WTC11 (cell line): Measurements from ENCODE around the gene NEMP1. TPM values are rescaled to one million over a fixed set of nuclear protein-coding genes. Genes with fewer than 3 reads are reported as not detected.

ENCODE experiments used
- ATAC-seq: fragments of 200-7000 bp; cut with Tn5 transposase; 2 replicates; pipeline ENCODE4 v1.10.0; 2021; ENCODE audit warnings: mild to moderate bottlenecking, moderate library complexity
- CTCF ChIA-PET: fragments of 300-600 bp; sonication (Branson Sonifier 250); formaldehyde crosslinking; loops from one replicate; lab custom pipeline; 2021; ENCODE audit warnings: antibody characterized with exemption; lab: Charles Lee
- POLR2A ChIA-PET: fragments of 350-600 bp; sonication (Branson Sonifier 250); formaldehyde crosslinking; loops from one replicate; lab custom pipeline; 2021; ENCODE audit warnings: antibody characterized with exemption; lab: Charles Lee
- DNase-seq: peaks from one replicate; pipeline ENCODE4 v3.0.0; 2021; ENCODE audit warnings: low spot score
- H3K27ac Mint-ChIP-seq: 2 replicates; pipeline ENCODE4 v1.8.0; 2021; ENCODE audit warnings: mixed read lengths
- H3K27me3 Mint-ChIP-seq: 2 replicates; pipeline ENCODE4 v1.8.0; 2021; ENCODE audit warnings: low read depth, mild to moderate bottlenecking, moderate library complexity, mixed read lengths
- H3K36me3 Mint-ChIP-seq: 2 replicates; pipeline ENCODE4 v1.8.0; 2021; ENCODE audit warnings: mixed read lengths
- H3K4me1 Mint-ChIP-seq: 2 replicates; pipeline ENCODE4 v1.8.0; 2022; ENCODE audit warnings: mixed read lengths
- H3K4me3 Mint-ChIP-seq: 2 replicates; pipeline ENCODE4 v1.8.0; 2021; ENCODE audit warnings: mild to moderate bottlenecking, moderate library complexity, mixed read lengths
- H3K9me3 Mint-ChIP-seq: 2 replicates; pipeline ENCODE4 v1.8.0; 2021; ENCODE audit warnings: mixed read lengths
- ETV6 ChIP-seq: sonication (generic); formaldehyde crosslinking; IDR thresholded peaks from 2 replicates; pipeline ENCODE4 v1.8.1; 2022; ENCODE audit warnings: mild to moderate bottlenecking, missing genetic modification reagents
- HMGXB4 ChIP-seq: sonication (generic); formaldehyde crosslinking; IDR thresholded peaks from 2 replicates; pipeline ENCODE4 v1.8.1; 2023; ENCODE audit warnings: mild to moderate bottlenecking, moderate library complexity, missing genetic modification reagents
- JAZF1 ChIP-seq: fragments of 250-450 bp; sonication (Bioruptor Pico); IDR thresholded peaks from 2 replicates; pipeline ENCODE4 v1.9.0; 2021; ENCODE audit warnings: moderate library complexity, mild to moderate bottlenecking, inconsistent platforms
- KAT7 ChIP-seq: sonication (generic); formaldehyde crosslinking; IDR thresholded peaks from 2 replicates; pipeline ENCODE4 v1.8.1; 2023; ENCODE audit warnings: missing genetic modification reagents, mild to moderate bottlenecking, borderline replicate concordance
- MAX ChIP-seq: sonication (generic); formaldehyde crosslinking; IDR thresholded peaks from 2 replicates; pipeline ENCODE4 v1.8.0; 2022; ENCODE audit warnings: mild to moderate bottlenecking, missing genetic modification reagents
- MLX ChIP-seq: sonication (generic); formaldehyde crosslinking; IDR thresholded peaks from 2 replicates; pipeline ENCODE4 v1.8.1; 2023; ENCODE audit warnings: mild to moderate bottlenecking, missing genetic modification reagents, moderate library complexity
- NFATC4 ChIP-seq: fragments of 250-450 bp; sonication (Bioruptor Pico); IDR thresholded peaks from 2 replicates; pipeline ENCODE4 v1.9.0; 2021; ENCODE audit warnings: mild to moderate bottlenecking
- NR3C1 ChIP-seq: sonication (generic); formaldehyde crosslinking; conservative IDR thresholded peaks from 2 replicates; pipeline ENCODE4 v1.8.1; 2023; ENCODE audit warnings: low read depth, mild to moderate bottlenecking, missing genetic modification reagents
- SOX15 ChIP-seq: fragments of 250-450 bp; sonication (Bioruptor Pico); IDR thresholded peaks from 2 replicates; pipeline ENCODE4 v1.9.0; 2021; ENCODE audit warnings: mild to moderate bottlenecking
- SP1 ChIP-seq: sonication (generic); formaldehyde crosslinking; conservative IDR thresholded peaks from 2 replicates; pipeline ENCODE4 v1.8.1; 2022; ENCODE audit warnings: missing genetic modification reagents
- STAT6 ChIP-seq: sonication (generic); formaldehyde crosslinking; conservative IDR thresholded peaks from 2 replicates; pipeline ENCODE4 v1.8.1; 2023; ENCODE audit warnings: mild to moderate bottlenecking, low read depth, missing genetic modification reagents, moderate library complexity
- ZBTB21 ChIP-seq: sonication (generic); formaldehyde crosslinking; IDR thresholded peaks from 2 replicates; pipeline ENCODE4 v1.8.1; 2023; ENCODE audit warnings: mild to moderate bottlenecking, missing genetic modification reagents, borderline replicate concordance
- ZNF121 ChIP-seq: sonication (generic); formaldehyde crosslinking; IDR thresholded peaks from 2 replicates; pipeline ENCODE4 v1.8.0; 2023; ENCODE audit warnings: missing genetic modification reagents
- ZNF416 ChIP-seq: fragments of 250-450 bp; sonication (Bioruptor Pico); IDR thresholded peaks from 2 replicates; pipeline ENCODE4 v1.9.0; 2021; ENCODE audit warnings: mild to moderate bottlenecking, inconsistent platforms
- ZNF532 ChIP-seq: fragments of 250-450 bp; sonication (Bioruptor Pico); IDR thresholded peaks from 2 replicates; pipeline ENCODE4 v1.9.0; 2021; ENCODE audit warnings: mild to moderate bottlenecking, borderline replicate concordance
- total RNA-seq: library from RNA; stranded (reverse); gene quantifications from 3 replicates; pipeline ENCODE4 v1.2.3, GENCODE V29; 2021
- TF ChIP-seq, protein P1 (sequence below): sonication (generic); formaldehyde crosslinking; IDR thresholded peaks from 2 replicates; pipeline ENCODE4 v1.8.1; 2023; ENCODE audit warnings: mild to moderate bottlenecking, missing genetic modification reagents, borderline replicate concordance
- TF ChIP-seq, protein P2 (sequence below): sonication (generic); formaldehyde crosslinking; IDR thresholded peaks from 2 replicates; pipeline ENCODE4 v1.8.0; 2023; ENCODE audit warnings: mild to moderate bottlenecking, missing genetic modification reagents
- TF ChIP-seq, protein P3 (sequence below): sonication (generic); formaldehyde crosslinking; IDR thresholded peaks from 2 replicates; pipeline ENCODE4 v1.8.1; 2022; ENCODE audit warnings: mild to moderate bottlenecking, moderate library complexity, missing genetic modification reagents

NEMP1 gene
- total RNA-seq, 1 experiment from 2014 or later, result 41.9 TPM

- no peak for TF ChIP-seq ZNF532
- TF ChIP-seq KAT7 (CRISPR knock-in tag), result no peak
- TF ChIP-seq ZNF416, result no peak
- no peak for TF ChIP-seq MLX (CRISPR knock-in tag)
- TF ChIP-seq ZBTB21 (CRISPR knock-in tag), result no peak
- no peak for TF ChIP-seq NR3C1 (CRISPR knock-in tag)
- TF ChIP-seq, protein P1, sequence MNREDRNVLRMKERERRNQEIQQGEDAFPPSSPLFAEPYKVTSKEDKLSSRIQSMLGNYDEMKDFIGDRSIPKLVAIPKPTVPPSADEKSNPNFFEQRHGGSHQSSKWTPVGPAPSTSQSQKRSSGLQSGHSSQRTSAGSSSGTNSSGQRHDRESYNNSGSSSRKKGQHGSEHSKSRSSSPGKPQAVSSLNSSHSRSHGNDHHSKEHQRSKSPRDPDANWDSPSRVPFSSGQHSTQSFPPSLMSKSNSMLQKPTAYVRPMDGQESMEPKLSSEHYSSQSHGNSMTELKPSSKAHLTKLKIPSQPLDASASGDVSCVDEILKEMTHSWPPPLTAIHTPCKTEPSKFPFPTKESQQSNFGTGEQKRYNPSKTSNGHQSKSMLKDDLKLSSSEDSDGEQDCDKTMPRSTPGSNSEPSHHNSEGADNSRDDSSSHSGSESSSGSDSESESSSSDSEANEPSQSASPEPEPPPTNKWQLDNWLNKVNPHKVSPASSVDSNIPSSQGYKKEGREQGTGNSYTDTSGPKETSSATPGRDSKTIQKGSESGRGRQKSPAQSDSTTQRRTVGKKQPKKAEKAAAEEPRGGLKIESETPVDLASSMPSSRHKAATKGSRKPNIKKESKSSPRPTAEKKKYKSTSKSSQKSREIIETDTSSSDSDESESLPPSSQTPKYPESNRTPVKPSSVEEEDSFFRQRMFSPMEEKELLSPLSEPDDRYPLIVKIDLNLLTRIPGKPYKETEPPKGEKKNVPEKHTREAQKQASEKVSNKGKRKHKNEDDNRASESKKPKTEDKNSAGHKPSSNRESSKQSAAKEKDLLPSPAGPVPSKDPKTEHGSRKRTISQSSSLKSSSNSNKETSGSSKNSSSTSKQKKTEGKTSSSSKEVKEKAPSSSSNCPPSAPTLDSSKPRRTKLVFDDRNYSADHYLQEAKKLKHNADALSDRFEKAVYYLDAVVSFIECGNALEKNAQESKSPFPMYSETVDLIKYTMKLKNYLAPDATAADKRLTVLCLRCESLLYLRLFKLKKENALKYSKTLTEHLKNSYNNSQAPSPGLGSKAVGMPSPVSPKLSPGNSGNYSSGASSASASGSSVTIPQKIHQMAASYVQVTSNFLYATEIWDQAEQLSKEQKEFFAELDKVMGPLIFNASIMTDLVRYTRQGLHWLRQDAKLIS (CRISPR knock-in tag), result no peak
- TF ChIP-seq MAX (CRISPR knock-in tag), result no peak
- no peak for TF ChIP-seq SOX15 (CRISPR knock-in tag)
- TF ChIP-seq JAZF1 (CRISPR knock-in tag), result no peak
- TF ChIP-seq, all 79 proteins: peak for 0
These were observed 25.8 kb upstream of the NEMP1 start (continued) for GRCh38 chr12:57104292-57104910.

GRCh38 chr12:57103856-57104255 lies 25.3 kb upstream of the NEMP1 start:
- ChIA-PET POLR2A (interaction anchor here (0.8 kb wide), 1 partner anchor 12 kb away, joined by 5 read pairs; no protein-coding TSS in a partner anchor), CTCF (interaction anchor here (1.1 to 2.7 kb wide), 3 partner anchors 8 to 35 kb away, joined by 3 to 19 read pairs (median 6); partner anchors contain the start of gene STAT6)
- no peaks in the 10 kb centered on the region for H3K27me3 Mint-ChIP-seq
- no peak overlapping the region for H3K4me3 Mint-ChIP-seq
- no peaks in the 10 kb centered on the region for H3K9me3 Mint-ChIP-seq
- ATAC-seq (no peak), DNase-seq (no peak)
- peaks cover 24% of the 10 kb centered on the region for H3K36me3 Mint-ChIP-seq
- H3K27ac Mint-ChIP-seq, result no peak overlapping the region
- H3K4me1 Mint-ChIP-seq, result peaks cover 6% of the 10 kb centered on the region; the same call in 1 of the 2 replicates
- no peak for TF ChIP-seq ZNF121
- no peak for TF ChIP-seq ETV6 (CRISPR knock-in tag)
- no peak for TF ChIP-seq HMGXB4 (CRISPR knock-in tag)
- TF ChIP-seq, protein P2, sequence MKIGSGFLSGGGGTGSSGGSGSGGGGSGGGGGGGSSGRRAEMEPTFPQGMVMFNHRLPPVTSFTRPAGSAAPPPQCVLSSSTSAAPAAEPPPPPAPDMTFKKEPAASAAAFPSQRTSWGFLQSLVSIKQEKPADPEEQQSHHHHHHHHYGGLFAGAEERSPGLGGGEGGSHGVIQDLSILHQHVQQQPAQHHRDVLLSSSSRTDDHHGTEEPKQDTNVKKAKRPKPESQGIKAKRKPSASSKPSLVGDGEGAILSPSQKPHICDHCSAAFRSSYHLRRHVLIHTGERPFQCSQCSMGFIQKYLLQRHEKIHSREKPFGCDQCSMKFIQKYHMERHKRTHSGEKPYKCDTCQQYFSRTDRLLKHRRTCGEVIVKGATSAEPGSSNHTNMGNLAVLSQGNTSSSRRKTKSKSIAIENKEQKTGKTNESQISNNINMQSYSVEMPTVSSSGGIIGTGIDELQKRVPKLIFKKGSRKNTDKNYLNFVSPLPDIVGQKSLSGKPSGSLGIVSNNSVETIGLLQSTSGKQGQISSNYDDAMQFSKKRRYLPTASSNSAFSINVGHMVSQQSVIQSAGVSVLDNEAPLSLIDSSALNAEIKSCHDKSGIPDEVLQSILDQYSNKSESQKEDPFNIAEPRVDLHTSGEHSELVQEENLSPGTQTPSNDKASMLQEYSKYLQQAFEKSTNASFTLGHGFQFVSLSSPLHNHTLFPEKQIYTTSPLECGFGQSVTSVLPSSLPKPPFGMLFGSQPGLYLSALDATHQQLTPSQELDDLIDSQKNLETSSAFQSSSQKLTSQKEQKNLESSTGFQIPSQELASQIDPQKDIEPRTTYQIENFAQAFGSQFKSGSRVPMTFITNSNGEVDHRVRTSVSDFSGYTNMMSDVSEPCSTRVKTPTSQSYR (CRISPR knock-in tag), result no peak
- TF ChIP-seq NFATC4 (CRISPR knock-in tag), result no peak
- TF ChIP-seq, protein P3, sequence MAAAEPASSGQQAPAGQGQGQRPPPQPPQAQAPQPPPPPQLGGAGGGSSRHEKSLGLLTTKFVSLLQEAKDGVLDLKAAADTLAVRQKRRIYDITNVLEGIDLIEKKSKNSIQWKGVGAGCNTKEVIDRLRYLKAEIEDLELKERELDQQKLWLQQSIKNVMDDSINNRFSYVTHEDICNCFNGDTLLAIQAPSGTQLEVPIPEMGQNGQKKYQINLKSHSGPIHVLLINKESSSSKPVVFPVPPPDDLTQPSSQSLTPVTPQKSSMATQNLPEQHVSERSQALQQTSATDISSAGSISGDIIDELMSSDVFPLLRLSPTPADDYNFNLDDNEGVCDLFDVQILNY, result no peak
- TF ChIP-seq SP1, result no peak
- TF ChIP-seq STAT6 (CRISPR knock-in tag), result no peak
